GM23338 (cell line): ENCODE results near the gene MEIG1.

Experiments
- EZH2 ChIP-seq: fragments of 200-600 bp; sonication (generic); IDR thresholded peaks from one replicate; pipeline ENCODE4 v1.8.0; 2017; ENCODE audit warnings: antibody characterized with exemption, mild to moderate bottlenecking, low read depth; ENCODE audit not compliant: unreplicated experiment
- EZH2phosphoT487 ChIP-seq: fragments of 200-600 bp; sonication (generic); IDR thresholded peaks from one replicate; pipeline ENCODE4 v1.8.1; 2018; ENCODE audit warnings: antibody characterized with exemption; ENCODE audit not compliant: unreplicated experiment
- JUNB ChIP-seq: IDR thresholded peaks from one replicate; pipeline ENCODE4 v1.6.1; 2016; ENCODE audit warnings: antibody characterized with exemption; ENCODE audit not compliant: unreplicated experiment
- POLR2AphosphoS5 ChIP-seq: IDR thresholded peaks from 2 replicates; pipeline ENCODE4 v1.6.1; 2016; ENCODE audit warnings: antibody characterized with exemption, low read depth
- TF ChIP-seq, protein P1 (sequence below), 2 experiments: fragments of 200-600 bp in 1 of 2; sonication (generic) in 1 of 2; conservative IDR thresholded peaks; 2 replicates each; pipeline versions ENCODE4 v1.5.1 to v1.6.1; 2016 to 2017; ENCODE audit warnings: antibody characterized with exemption in 2 of 2, low read depth in 2 of 2, mild to moderate bottlenecking in 2 of 2, moderate library complexity in 1 of 2
- TF ChIP-seq, protein P2 (sequence below): IDR thresholded peaks from one replicate; pipeline ENCODE4 v1.6.1; 2018; ENCODE audit warnings: antibody characterized with exemption; ENCODE audit not compliant: unreplicated experiment

DNA sequence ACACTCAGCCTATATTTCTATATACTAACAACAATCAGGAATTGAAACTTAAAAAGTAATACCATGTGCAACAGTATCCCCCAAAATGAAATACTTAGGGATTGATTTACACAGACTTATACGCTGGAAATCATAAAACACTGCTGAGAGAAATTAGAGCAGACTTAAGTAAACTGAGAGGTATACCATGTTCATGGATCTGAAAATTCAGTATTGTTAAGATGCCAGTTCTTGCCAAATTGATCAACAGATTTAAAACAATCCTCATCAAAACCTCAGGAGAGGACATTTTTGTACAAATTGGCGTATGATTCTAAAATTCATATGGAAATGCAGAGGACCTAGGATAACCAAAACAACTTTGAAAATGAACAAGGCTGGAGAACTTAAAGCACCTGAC lies 42.6 kb upstream of the MEIG1 start:
- TF ChIP-seq, protein P1, sequence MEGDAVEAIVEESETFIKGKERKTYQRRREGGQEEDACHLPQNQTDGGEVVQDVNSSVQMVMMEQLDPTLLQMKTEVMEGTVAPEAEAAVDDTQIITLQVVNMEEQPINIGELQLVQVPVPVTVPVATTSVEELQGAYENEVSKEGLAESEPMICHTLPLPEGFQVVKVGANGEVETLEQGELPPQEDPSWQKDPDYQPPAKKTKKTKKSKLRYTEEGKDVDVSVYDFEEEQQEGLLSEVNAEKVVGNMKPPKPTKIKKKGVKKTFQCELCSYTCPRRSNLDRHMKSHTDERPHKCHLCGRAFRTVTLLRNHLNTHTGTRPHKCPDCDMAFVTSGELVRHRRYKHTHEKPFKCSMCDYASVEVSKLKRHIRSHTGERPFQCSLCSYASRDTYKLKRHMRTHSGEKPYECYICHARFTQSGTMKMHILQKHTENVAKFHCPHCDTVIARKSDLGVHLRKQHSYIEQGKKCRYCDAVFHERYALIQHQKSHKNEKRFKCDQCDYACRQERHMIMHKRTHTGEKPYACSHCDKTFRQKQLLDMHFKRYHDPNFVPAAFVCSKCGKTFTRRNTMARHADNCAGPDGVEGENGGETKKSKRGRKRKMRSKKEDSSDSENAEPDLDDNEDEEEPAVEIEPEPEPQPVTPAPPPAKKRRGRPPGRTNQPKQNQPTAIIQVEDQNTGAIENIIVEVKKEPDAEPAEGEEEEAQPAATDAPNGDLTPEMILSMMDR (conservative IDR thresholded peaks at IDR 0.05; ENCODE audit: low read depth in 2 of 2): no peak
- TF ChIP-seq POLR2AphosphoS5 (no peak), EZH2phosphoT487 (no peak), JUNB (no peak), EZH2 (no peak)
- TF ChIP-seq, protein P2, sequence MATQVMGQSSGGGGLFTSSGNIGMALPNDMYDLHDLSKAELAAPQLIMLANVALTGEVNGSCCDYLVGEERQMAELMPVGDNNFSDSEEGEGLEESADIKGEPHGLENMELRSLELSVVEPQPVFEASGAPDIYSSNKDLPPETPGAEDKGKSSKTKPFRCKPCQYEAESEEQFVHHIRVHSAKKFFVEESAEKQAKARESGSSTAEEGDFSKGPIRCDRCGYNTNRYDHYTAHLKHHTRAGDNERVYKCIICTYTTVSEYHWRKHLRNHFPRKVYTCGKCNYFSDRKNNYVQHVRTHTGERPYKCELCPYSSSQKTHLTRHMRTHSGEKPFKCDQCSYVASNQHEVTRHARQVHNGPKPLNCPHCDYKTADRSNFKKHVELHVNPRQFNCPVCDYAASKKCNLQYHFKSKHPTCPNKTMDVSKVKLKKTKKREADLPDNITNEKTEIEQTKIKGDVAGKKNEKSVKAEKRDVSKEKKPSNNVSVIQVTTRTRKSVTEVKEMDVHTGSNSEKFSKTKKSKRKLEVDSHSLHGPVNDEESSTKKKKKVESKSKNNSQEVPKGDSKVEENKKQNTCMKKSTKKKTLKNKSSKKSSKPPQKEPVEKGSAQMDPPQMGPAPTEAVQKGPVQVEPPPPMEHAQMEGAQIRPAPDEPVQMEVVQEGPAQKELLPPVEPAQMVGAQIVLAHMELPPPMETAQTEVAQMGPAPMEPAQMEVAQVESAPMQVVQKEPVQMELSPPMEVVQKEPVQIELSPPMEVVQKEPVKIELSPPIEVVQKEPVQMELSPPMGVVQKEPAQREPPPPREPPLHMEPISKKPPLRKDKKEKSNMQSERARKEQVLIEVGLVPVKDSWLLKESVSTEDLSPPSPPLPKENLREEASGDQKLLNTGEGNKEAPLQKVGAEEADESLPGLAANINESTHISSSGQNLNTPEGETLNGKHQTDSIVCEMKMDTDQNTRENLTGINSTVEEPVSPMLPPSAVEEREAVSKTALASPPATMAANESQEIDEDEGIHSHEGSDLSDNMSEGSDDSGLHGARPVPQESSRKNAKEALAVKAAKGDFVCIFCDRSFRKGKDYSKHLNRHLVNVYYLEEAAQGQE: no peak
